Neural cell (in vitro differentiated cells): Measurements from ENCODE around the gene PCTP. TPM values are rescaled to one million over a fixed set of nuclear protein-coding genes. Genes with fewer than 3 reads are reported as not detected.

Experiments used
- H2AFZ ChIP-seq: fragments of 200-600, 300-800 bp; sonication (generic), shearing (Covaris generic); 2 replicates; pipeline ENCODE4 v1.6.0; 2014; ENCODE audit warnings: low read depth, mild to moderate bottlenecking, antibody characterized with exemption, low read length, moderate library complexity
- H3F3A ChIP-seq: fragments of 200-600 bp; shearing (Covaris generic); 2 replicates; pipeline ENCODE4 v1.6.1; 2016; ENCODE audit warnings: mild to moderate bottlenecking, moderate library complexity, mixed read lengths, antibody characterized with exemption, low read length; ENCODE audit not compliant: insufficient read depth, poor library complexity, severe bottlenecking
- H3K27ac ChIP-seq: fragments of 200-600, 300-800 bp; sonication (generic), shearing (Covaris generic); 2 replicates; pipeline ENCODE4 v1.5.1; 2014; ENCODE audit warnings: mild to moderate bottlenecking, low read length, moderate library complexity
- H3K27me3 ChIP-seq: fragments of 300-800, 200-600 bp; sonication (generic), shearing (Covaris generic); 2 replicates; pipeline ENCODE4 v1.6.0; 2014; ENCODE audit warnings: mild to moderate bottlenecking, low read depth, low read length, moderate library complexity; ENCODE audit not compliant: insufficient read depth
- H3K36me3 ChIP-seq: fragments of 300-800, 200-600 bp; sonication (generic), shearing (Covaris generic); 2 replicates; pipeline ENCODE4 v1.5.1; 2014; ENCODE audit warnings: mild to moderate bottlenecking, antibody characterized with exemption, low read length, moderate library complexity; ENCODE audit not compliant: insufficient read depth
- H3K4me2 ChIP-seq: fragments of 300-800, 200-600 bp; sonication (generic), shearing (Covaris generic); 2 replicates; pipeline ENCODE4 v1.6.0; 2014; ENCODE audit warnings: mild to moderate bottlenecking, low read length
- H3K4me3 ChIP-seq: fragments of 300-800, 200-600 bp; sonication (generic), shearing (Covaris generic); 2 replicates; pipeline ENCODE4 v1.5.1; 2014; ENCODE audit warnings: mild to moderate bottlenecking, low read length, moderate library complexity
- H3K79me2 ChIP-seq: fragments of 200-600 bp; shearing (Covaris generic); replicated peaks from 2 replicates; pipeline ENCODE4 v1.6.0; 2014; ENCODE audit warnings: mild to moderate bottlenecking, low read length, moderate library complexity; ENCODE audit not compliant: insufficient read depth
- H3K9ac ChIP-seq: fragments of 300-800, 200-600 bp; sonication (generic), shearing (Covaris generic); 2 replicates; pipeline ENCODE4 v1.6.1; 2016; ENCODE audit warnings: mild to moderate bottlenecking, low read length, mixed read lengths
- H3K9me2 ChIP-seq: fragments of 200-600 bp; shearing (Covaris generic); 2 replicates; pipeline ENCODE4 v1.6.1; 2016; ENCODE audit warnings: mild to moderate bottlenecking, low read length, mixed read lengths; ENCODE audit not compliant: insufficient read depth
- H3K9me3 ChIP-seq: fragments of 200-600, 300-800 bp; sonication (generic), shearing (Covaris generic); 2 replicates; pipeline ENCODE4 v1.6.1; 2016; ENCODE audit warnings: mild to moderate bottlenecking, mixed run types, low read length, moderate library complexity, mixed read lengths
- H4K20me1 ChIP-seq: fragments of 200-600 bp; shearing (Covaris generic); 2 replicates; pipeline ENCODE4 v1.6.1; 2016; ENCODE audit warnings: mild to moderate bottlenecking, mixed run types; ENCODE audit not compliant: insufficient read depth
- CTCF ChIP-seq: fragments of 450-650 bp; IDR thresholded peaks from 2 replicates; pipeline ENCODE4 v1.5.1; 2014; ENCODE audit warnings: antibody characterized with exemption, mild to moderate bottlenecking, moderate library complexity; ENCODE audit not compliant: poor library complexity, severe bottlenecking
- EP300 ChIP-seq: fragments of 450-650 bp; conservative IDR thresholded peaks from 2 replicates; pipeline ENCODE4 v1.6.1; 2014; ENCODE audit warnings: antibody characterized with exemption, mild to moderate bottlenecking, moderate library complexity; ENCODE audit not compliant: poor library complexity, severe bottlenecking
- EZH2 ChIP-seq: fragments of 200-600, 300-800 bp; shearing (Covaris generic), sonication (generic); IDR thresholded peaks from 2 replicates; pipeline ENCODE4 v1.6.1; 2014; ENCODE audit warnings: antibody characterized with exemption, low read length, borderline replicate concordance, mild to moderate bottlenecking; ENCODE audit not compliant: insufficient read depth, poor library complexity, severe bottlenecking
- MXI1 ChIP-seq: fragments of 450-650 bp; conservative IDR thresholded peaks from 2 replicates; pipeline ENCODE4 v1.6.1; 2014; ENCODE audit warnings: antibody characterized with exemption, mild to moderate bottlenecking; ENCODE audit not compliant: poor library complexity, severe bottlenecking
- POLR2AphosphoS5 ChIP-seq: IDR thresholded peaks from 2 replicates; pipeline ENCODE4 v1.6.1; 2012
- RAD21 ChIP-seq: fragments of 450-650 bp; conservative IDR thresholded peaks from 2 replicates; pipeline ENCODE4 v1.6.1; 2014; ENCODE audit warnings: antibody characterized with exemption, mild to moderate bottlenecking, moderate library complexity
- SMC3 ChIP-seq: fragments of 450-650 bp; conservative IDR thresholded peaks from 2 replicates; pipeline ENCODE4 v1.6.1; 2014; ENCODE audit warnings: antibody characterized with exemption, mild to moderate bottlenecking, moderate library complexity; ENCODE audit not compliant: poor library complexity
- TAF1 ChIP-seq: IDR thresholded peaks from 2 replicates; pipeline ENCODE4 v1.6.1; 2012; ENCODE audit warnings: low read depth
- polyA plus RNA-seq: library from polyadenylated mRNA; depleted of rRNA; stranded (reverse); fragments of >200 nt; gene quantifications from 2 replicates; pipeline ENCODE4 v1.2.3, GENCODE V29; 2014
- TF ChIP-seq, protein P1 (sequence below): IDR thresholded peaks from 2 replicates; pipeline ENCODE4 v1.6.1; 2012; ENCODE audit warnings: borderline replicate concordance

Gene PCTP
- polyA plus RNA-seq, 1 donor from 2014 or later = 3.9 TPM

DNA sequence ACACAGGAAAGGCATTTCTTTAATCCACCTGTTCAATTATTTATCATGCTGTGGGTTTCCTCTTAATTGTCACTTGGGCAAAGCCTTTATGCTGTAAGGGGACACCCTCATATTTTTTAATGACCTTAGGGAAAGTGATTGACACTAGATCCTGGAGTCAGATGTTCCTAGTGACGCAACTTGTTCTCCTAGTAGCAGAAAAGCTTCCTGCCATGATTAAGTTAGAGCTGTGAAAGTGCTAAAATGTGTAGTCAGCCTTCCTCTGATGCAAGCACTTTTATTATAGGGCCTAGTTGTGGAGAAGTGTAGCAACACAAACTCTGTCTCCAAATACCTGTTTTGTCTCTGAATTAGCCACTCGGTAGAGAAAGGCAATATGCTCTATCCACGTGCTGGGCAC is 40.4 kb upstream of the PCTP start:
- TF ChIP-seq POLR2AphosphoS5 (no peak), SMC3 (no peak), EZH2 (no peak), CTCF (no peak), MXI1 (no peak), EP300 (no peak), TAF1 (no peak), RAD21 (no peak)
- TF ChIP-seq, protein P1, sequence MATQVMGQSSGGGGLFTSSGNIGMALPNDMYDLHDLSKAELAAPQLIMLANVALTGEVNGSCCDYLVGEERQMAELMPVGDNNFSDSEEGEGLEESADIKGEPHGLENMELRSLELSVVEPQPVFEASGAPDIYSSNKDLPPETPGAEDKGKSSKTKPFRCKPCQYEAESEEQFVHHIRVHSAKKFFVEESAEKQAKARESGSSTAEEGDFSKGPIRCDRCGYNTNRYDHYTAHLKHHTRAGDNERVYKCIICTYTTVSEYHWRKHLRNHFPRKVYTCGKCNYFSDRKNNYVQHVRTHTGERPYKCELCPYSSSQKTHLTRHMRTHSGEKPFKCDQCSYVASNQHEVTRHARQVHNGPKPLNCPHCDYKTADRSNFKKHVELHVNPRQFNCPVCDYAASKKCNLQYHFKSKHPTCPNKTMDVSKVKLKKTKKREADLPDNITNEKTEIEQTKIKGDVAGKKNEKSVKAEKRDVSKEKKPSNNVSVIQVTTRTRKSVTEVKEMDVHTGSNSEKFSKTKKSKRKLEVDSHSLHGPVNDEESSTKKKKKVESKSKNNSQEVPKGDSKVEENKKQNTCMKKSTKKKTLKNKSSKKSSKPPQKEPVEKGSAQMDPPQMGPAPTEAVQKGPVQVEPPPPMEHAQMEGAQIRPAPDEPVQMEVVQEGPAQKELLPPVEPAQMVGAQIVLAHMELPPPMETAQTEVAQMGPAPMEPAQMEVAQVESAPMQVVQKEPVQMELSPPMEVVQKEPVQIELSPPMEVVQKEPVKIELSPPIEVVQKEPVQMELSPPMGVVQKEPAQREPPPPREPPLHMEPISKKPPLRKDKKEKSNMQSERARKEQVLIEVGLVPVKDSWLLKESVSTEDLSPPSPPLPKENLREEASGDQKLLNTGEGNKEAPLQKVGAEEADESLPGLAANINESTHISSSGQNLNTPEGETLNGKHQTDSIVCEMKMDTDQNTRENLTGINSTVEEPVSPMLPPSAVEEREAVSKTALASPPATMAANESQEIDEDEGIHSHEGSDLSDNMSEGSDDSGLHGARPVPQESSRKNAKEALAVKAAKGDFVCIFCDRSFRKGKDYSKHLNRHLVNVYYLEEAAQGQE = no peak

DNA sequence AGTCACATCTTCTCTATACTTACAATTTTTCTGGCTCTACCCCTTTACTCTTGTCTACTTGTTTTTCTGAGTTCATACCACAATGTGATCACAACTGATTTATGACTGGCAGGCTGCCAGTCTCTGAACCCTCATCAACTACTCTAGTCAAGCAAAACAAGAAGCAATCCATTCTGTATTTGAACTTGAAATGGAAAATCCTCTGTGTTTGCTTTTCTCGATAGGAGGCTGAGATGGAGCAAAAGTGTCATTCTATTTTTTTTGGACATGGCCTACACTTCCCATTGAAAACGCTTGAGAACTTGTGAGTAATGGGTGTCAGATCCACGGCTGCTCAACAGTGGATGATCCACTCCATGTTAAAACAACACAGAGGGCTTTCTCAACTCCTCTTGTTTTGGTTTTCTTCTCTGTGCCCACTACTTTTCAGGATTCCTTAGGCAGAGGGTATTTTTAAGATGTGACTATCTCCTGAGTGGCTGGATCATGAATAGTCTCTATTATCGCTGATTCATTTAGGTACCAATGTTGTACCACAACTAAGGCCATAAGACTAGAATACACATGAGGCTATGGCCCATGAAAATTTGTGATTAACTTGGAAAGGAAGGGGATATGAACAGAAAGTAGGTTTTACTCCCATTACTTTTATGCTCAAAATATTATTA is 39.9 kb upstream of the PCTP start:
- H3F3A ChIP-seq = no peaks in the 10 kb centered on the region
- no peaks in the 10 kb centered on the region for H3K27me3 ChIP-seq
- no peak overlapping the region for H2AFZ ChIP-seq
- no peaks in the 10 kb centered on the region for H3K36me3 ChIP-seq
- H3K9me3 ChIP-seq = no peaks in the 10 kb centered on the region
- H3K9me2 ChIP-seq = no peaks in the 10 kb centered on the region
- no peaks in the 10 kb centered on the region for H4K20me1 ChIP-seq
- H3K9ac ChIP-seq = no peak overlapping the region
- no peak overlapping the region for H3K27ac ChIP-seq
- H3K4me2 ChIP-seq = no peak overlapping the region
- TF ChIP-seq CTCF (no peak), SMC3 (no peak), MXI1 (no peak), RAD21 (no peak), POLR2AphosphoS5 (no peak), EP300 (no peak), TAF1 (no peak), EZH2 (no peak)
- H3K4me3 ChIP-seq = no peak overlapping the region
- no peaks in the 10 kb centered on the region for H3K79me2 ChIP-seq

More for the DNA sequence above, 40.4 kb upstream of the PCTP start:
- Histone ChIP-seq H3K27me3 (no peaks in the 10 kb centered on the region), H3K9ac (no peak overlapping the region), H4K20me1 (no peaks in the 10 kb centered on the region), H3K4me3 (no peak overlapping the region), H3K9me2 (no peaks in the 10 kb centered on the region), H3K79me2 (no peaks in the 10 kb centered on the region), H3K4me2 (no peak overlapping the region), H2AFZ (no peak overlapping the region), H3K9me3 (no peaks in the 10 kb centered on the region), H3F3A (no peaks in the 10 kb centered on the region), H3K36me3 (no peaks in the 10 kb centered on the region), H3K27ac (no peak overlapping the region)
